Spleen (tissue), 11 donors: ENCODE measurements around the gene ENDOV. TPM values are rescaled to one million over a fixed set of nuclear protein-coding genes. Genes with fewer than 3 reads are reported as not detected.
A peak's percentile ranks its signal among the peaks of the same experiment; 100 is the strongest.

Experiments used
- DNase-seq: peaks from one replicate; pipeline ENCODE4 v3.0.0-alpha.2; 2020
- H3K27ac ChIP-seq, 8 donors: fragments of 200-600 bp; sonication (generic) in 7 of 8; 1 replicate in 4 of 8; 2 replicates in 4 of 8; pipeline versions ENCODE4 v1.5.0 to v1.8.0; 2016 to 2021; ENCODE audit warnings: inconsistent platforms in 4 of 8, mild to moderate bottlenecking in 4 of 8, moderate library complexity in 1 of 8
- H3K27me3 ChIP-seq, 7 donors: fragments of 200-600 bp; sonication (generic) in 6 of 7; replicated peaks in 1 of 7; 1 replicate in 4 of 7; 2 replicates in 3 of 7; pipeline versions ENCODE4 v1.5.0 to v1.8.0; 2016 to 2021; ENCODE audit warnings: inconsistent platforms in 3 of 7, mild to moderate bottlenecking in 1 of 7
- H3K36me3 ChIP-seq, 6 donors: fragments of 200-600 bp; sonication (generic) in 5 of 6; 1 replicate in 4 of 6; 2 replicates in 2 of 6; pipeline versions ENCODE4 v1.5.0 to v1.8.0; 2016 to 2021; ENCODE audit warnings: inconsistent platforms in 2 of 6
- H3K4me1 ChIP-seq, 6 donors: fragments of 200-600 bp; sonication (generic) in 5 of 6; 1 replicate in 3 of 6; 2 replicates in 3 of 6; pipeline versions ENCODE4 v1.5.0 to v1.8.0; 2016 to 2021; ENCODE audit warnings: inconsistent platforms in 3 of 6
- H3K4me3 ChIP-seq, 8 donors: fragments of 200-600 bp; sonication (generic) in 7 of 8; 1 replicate in 4 of 8; 2 replicates in 4 of 8; pipeline versions ENCODE4 v1.5.0 to v1.8.0; 2016 to 2021; ENCODE audit warnings: inconsistent platforms in 4 of 8, mild to moderate bottlenecking in 4 of 8, moderate library complexity in 2 of 8
- H3K9me3 ChIP-seq, 8 donors: fragments of 200-600 bp; sonication (generic) in 7 of 8; 1 replicate in 4 of 8; 2 replicates in 4 of 8; pipeline versions ENCODE4 v1.5.0 to v1.8.0; 2016 to 2021; ENCODE audit warnings: inconsistent platforms in 4 of 8
- POLR2A ChIP-seq, 3 donors: fragments of 450-650 bp; IDR thresholded peaks; one replicate each; pipeline ENCODE4 v1.5.1; 2017; ENCODE audit warnings: antibody characterized with exemption in 3 of 3, mild to moderate bottlenecking in 1 of 3
- POLR2AphosphoS5 ChIP-seq, 3 donors: sonication (generic); formaldehyde crosslinking; IDR thresholded peaks; one replicate each; pipeline ENCODE4 v1.5.1; 2017; ENCODE audit warnings: antibody characterized with exemption in 3 of 3
- WGBS, 5 donors: extraction: QIAGEN DNeasy Blood & Tissue Kit in 3 of 5; methylation state at CpG; one replicate each; pipeline versions ENCODE4 v1.1.5 to v1.1.7; 2013 to 2018; 5-methylcytosine and 5-hydroxymethylcytosine counted together
- intact Hi-C: fragments of 100-400 bp; cut with DNase I; formaldehyde crosslinking; loops from one replicate; pipeline ENCODE4 v1.15.0; 2023; ENCODE audit warnings: low total_unique reads
- polyA plus RNA-seq, 3 donors: library from polyadenylated mRNA; stranded (reverse); fragments of 200-250 nt; gene quantifications; one replicate each; pipeline ENCODE4 v1.2.1, GENCODE V29; 2013
- total RNA-seq, 7 donors: library from RNA; depleted of rRNA in 3 of 7; stranded (reverse); fragments of >200 nt in 3 of 7; fragmentation: NEBNext Ultra II Directional in 4 of 7; extraction: Animal tissue kit (Norgen Biotek cat#: 25700) in 4 of 7; gene quantifications; one replicate each; pipeline versions ENCODE4 v1.1.0 to v1.2.1, GENCODE V29; 2016 to 2021
- TF ChIP-seq, protein P1 (sequence below), 11 experiments: fragments of 200-600 bp in 7 of 11; fragments of 450-650 bp in 4 of 11; sonication (generic) in 4 of 11; IDR thresholded peaks in 8 of 11; conservative IDR thresholded peaks in 3 of 11; 1 replicate in 7 of 11; 2 replicates in 4 of 11; pipeline versions ENCODE4 v1.4.0 to v1.8.0; 2016 to 2021; ENCODE audit warnings: antibody characterized with exemption in 11 of 11, inconsistent platforms in 4 of 11, mild to moderate bottlenecking in 1 of 11
- donor health status: healthy with polysubstance abuse.
- donor health status: DM: no; HTN: no; CAD: no; lungs with moderate emphysema.
- donor health status: DM: no; HTN: no; CAD: no.
- donor health status: Bipolar disorder and iron deficiency.
- donor health status: healthy.
- donor health status: DM: no; HTN: no; CAD: no.
- donor health status: DM: yes; HTN: yes; CAD: no.

The ENDOV gene
- total and polyA plus RNA-seq, 10 donors = 9.7 to 47.4 (median 23.2) TPM

DNA sequence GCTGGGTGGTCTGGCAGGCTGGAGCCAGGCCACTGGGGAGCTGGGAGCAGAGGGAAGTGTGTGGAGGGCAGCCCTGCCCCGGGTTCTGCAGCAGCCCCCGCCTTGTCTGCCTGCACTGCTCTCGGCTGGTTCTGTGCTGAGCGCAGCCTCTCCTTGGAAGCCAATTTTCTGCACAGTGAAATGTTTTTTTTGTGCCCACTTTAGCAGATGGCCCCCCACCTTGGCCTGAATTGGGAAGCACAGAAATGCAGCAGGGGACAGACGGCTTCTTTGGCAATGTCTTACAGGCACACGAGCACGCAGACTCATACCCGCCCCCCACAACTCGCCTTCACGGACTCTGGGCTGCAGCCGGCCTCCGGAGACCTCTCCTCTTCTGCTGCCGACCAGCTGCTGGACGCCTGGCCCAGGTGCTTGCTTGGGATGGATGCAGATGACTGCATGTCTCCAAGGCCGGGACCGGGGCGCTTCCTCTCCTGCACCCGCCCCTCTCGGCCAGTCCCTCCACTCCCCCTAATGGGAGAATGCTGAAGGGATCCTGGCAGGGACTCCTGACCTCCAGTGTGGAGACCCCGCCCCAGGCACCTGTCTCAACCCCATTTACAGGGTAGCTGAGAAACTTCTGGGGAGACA lies 46.7 kb downstream of the ENDOV start:
- Histone ChIP-seq H3K36me3 (no peaks in the 10 kb centered on the region), H3K27ac (no peak overlapping the region), H3K9me3 (no peaks in the 10 kb centered on the region), H3K27me3 (peaks cover 0 to 71% (median 0%) of the 10 kb centered on the region in 7 donors), H3K4me3 (no peak overlapping the region), H3K4me1 (peaks cover 0 to 50% (median 21%) of the 10 kb centered on the region in 6 donors)
- TF ChIP-seq POLR2A (IDR thresholded peaks at IDR 0.05) (no peak), POLR2AphosphoS5 (IDR thresholded peaks at IDR 0.05) (no peak)
- TF ChIP-seq, protein P1, sequence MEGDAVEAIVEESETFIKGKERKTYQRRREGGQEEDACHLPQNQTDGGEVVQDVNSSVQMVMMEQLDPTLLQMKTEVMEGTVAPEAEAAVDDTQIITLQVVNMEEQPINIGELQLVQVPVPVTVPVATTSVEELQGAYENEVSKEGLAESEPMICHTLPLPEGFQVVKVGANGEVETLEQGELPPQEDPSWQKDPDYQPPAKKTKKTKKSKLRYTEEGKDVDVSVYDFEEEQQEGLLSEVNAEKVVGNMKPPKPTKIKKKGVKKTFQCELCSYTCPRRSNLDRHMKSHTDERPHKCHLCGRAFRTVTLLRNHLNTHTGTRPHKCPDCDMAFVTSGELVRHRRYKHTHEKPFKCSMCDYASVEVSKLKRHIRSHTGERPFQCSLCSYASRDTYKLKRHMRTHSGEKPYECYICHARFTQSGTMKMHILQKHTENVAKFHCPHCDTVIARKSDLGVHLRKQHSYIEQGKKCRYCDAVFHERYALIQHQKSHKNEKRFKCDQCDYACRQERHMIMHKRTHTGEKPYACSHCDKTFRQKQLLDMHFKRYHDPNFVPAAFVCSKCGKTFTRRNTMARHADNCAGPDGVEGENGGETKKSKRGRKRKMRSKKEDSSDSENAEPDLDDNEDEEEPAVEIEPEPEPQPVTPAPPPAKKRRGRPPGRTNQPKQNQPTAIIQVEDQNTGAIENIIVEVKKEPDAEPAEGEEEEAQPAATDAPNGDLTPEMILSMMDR (IDR thresholded peaks at IDR 0.05 in 8 of 11, conservative IDR thresholded peaks at IDR 0.05 in 3 of 11) = no peak
- WGBS, 5 donors = 62 to 70% (median 65%) methylated on average over 20 of the region's 20 CpGs
- intact Hi-C loops = no loop called here
- DNase-seq = no peak

DNA sequence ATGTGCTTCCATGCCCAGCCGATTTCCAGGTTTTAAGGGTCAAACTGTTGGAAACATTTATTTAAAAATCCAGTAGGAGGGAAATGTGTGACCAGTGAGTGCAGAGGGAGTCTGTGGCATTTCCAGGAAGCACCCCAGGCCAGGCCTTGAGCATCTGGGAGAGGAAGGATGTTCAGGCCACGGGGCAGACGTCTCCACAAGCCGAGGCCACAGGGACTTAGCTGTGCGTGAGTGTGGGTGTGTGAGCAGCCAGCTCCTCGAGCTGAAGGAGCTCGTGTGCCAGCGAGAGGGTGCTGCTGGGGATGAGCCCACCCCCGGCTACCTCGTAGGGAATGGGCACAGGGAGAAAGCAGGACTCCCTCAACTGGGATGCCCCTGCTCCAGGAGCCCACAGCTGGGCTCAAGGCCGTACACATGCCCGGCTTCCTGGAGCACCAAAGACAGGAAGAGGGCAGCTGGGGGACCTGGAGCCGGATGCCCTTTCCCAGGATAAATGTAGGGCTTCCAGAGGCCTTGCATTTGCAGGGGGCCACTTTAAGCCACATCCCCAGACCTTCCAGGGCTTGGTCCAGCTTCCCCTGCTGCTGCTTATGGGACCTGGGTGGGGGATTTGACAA lies 48.9 kb downstream of the ENDOV start:
- DNase-seq = no peak

DNA sequence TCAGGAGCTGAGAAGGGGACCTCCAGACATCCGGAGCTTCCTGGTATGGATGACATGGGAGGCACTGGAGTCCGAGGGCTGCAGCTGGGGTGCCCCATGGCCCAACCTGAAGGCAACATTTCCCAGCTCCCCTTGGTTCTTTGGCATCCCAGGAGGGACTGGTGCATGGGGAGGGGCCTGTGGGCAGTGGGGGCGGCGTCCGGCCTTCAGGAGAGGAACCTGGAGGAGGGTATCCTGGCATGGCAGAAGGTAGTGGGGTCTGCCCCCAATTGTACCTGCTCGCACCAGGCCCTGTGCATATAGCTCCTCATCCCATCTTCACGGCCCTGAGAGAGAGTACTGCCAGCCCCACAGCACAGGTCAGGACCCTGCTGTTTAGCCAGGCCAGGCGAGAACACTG lies 49.5 kb downstream of the ENDOV start:
- Histone ChIP-seq H3K27me3 (peaks cover 0 to 77% (median 11%) of the 10 kb centered on the region in 7 donors), H3K36me3 (no peaks in the 10 kb centered on the region), H3K9me3 (no peaks in the 10 kb centered on the region), H3K27ac (peak overlapping the region in 5 of 8 donors; percentile 42 to 65 (median 58)), H3K4me3 (peak overlapping the region in 1 of 8 donors; percentile 7), H3K4me1 (peaks cover 0 to 37% (median 17%) of the 10 kb centered on the region in 6 donors)
- TF ChIP-seq POLR2A (IDR thresholded peaks at IDR 0.05) (no peak), POLR2AphosphoS5 (IDR thresholded peaks at IDR 0.05) (no peak)
- TF ChIP-seq, protein P1 (IDR thresholded peaks at IDR 0.05 in 8 of 11, conservative IDR thresholded peaks at IDR 0.05 in 3 of 11) = no peak
- intact Hi-C loops = no loop called here
- no peak for DNase-seq
- WGBS, 5 donors = 65 to 82% (median 70%) methylated on average over 5 to 8 of the region's 8 CpGs; no CpG with 5 or more reads in 1 of the 5 donors

More for the DNA sequence above, 48.9 kb downstream of the ENDOV start:
- Histone ChIP-seq H3K4me1 (peaks cover 0 to 37% (median 17%) of the 10 kb centered on the region in 6 donors), H3K36me3 (no peaks in the 10 kb centered on the region), H3K27ac (peak overlapping the region in 7 of 8 donors; percentile 22 to 65 (median 49)), H3K27me3 (peaks cover 0 to 76% (median 11%) of the 10 kb centered on the region in 7 donors), H3K4me3 (peak overlapping the region in 1 of 8 donors; percentile 7), H3K9me3 (no peaks in the 10 kb centered on the region)
- 42 to 55% (median 49%) methylated on average over 5 to 13 of the region's 13 CpGs for WGBS, 5 donors
- TF ChIP-seq, protein P1 (IDR thresholded peaks at IDR 0.05 in 8 of 11, conservative IDR thresholded peaks at IDR 0.05 in 3 of 11) = no peak
- TF ChIP-seq POLR2AphosphoS5 (IDR thresholded peaks at IDR 0.05) = peak; percentile 52 to 73 (median 62)
- intact Hi-C loops = no loop called here

DNA sequence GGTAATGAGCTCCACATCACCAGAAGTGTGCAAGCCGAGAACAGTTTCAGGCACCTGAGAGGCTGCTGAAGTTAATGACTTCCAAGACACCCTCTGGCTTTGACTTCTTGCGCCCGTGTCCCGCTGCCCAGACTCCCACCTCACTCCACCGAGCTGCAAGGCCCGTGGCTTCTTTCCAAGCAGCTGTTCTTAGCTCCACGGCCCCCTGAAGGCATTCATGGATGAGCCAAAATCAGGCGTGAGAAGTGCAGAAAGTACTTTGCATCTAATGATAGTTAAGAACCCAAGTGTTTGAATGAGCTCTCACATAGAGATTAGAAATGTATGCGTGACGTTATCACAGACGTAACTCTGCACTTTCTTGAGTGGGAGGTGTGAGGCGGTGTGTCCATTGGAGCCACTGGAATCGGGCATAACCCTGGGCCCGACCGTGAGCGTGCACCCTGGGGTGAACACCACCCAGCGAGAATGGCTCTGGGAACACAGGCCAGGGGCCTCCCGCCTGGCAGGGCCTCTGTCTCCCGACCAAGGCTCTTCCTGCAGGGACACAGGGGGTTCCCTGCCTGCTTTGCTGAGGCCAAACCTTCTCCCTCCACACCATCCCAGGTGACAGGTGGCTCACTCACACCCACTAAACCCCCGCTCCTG lies 50.5 kb downstream of the ENDOV start:
- peaks cover 0 to 37% (median 17%) of the 10 kb centered on the region in 6 donors for H3K4me1 ChIP-seq
- no peaks in the 10 kb centered on the region for H3K36me3 ChIP-seq
- TF ChIP-seq POLR2AphosphoS5 (IDR thresholded peaks at IDR 0.05) (no peak), POLR2A (IDR thresholded peaks at IDR 0.05) (no peak)
- TF ChIP-seq, protein P1 (IDR thresholded peaks at IDR 0.05 in 8 of 11, conservative IDR thresholded peaks at IDR 0.05 in 3 of 11) = no peak
- DNase-seq = no peak
- H3K9me3 ChIP-seq = no peaks in the 10 kb centered on the region
- WGBS, 5 donors = 72 to 80% (median 75%) methylated on average over 19 to 20 of the region's 20 CpGs
- intact Hi-C loops = no loop called here
- peaks cover 0 to 86% (median 11%) of the 10 kb centered on the region in 7 donors for H3K27me3 ChIP-seq
- H3K27ac ChIP-seq = no peak overlapping the region
- H3K4me3 ChIP-seq = no peak overlapping the region
